OCI-LY3 (cell line): ENCODE data around the gene ETHE1.

Experiments used
- EZH2phosphoT487 ChIP-seq: fragments of 200-600 bp; shearing (Covaris generic); IDR thresholded peaks from 2 replicates; pipeline ENCODE4 v1.6.1; 2018; ENCODE audit warnings: antibody characterized with exemption, mixed run types, low read depth
- TF ChIP-seq, protein P1 (sequence below): fragments of 200-600, 300-600 bp; sonication (generic); IDR thresholded peaks from 2 replicates; pipeline ENCODE4 v1.5.1; 2014; ENCODE audit warnings: antibody characterized with exemption, low read length, low read depth

GRCh38 chr19:43524922-43525835, 1.8 kb downstream of the ETHE1 start:
- TF ChIP-seq, protein P1, sequence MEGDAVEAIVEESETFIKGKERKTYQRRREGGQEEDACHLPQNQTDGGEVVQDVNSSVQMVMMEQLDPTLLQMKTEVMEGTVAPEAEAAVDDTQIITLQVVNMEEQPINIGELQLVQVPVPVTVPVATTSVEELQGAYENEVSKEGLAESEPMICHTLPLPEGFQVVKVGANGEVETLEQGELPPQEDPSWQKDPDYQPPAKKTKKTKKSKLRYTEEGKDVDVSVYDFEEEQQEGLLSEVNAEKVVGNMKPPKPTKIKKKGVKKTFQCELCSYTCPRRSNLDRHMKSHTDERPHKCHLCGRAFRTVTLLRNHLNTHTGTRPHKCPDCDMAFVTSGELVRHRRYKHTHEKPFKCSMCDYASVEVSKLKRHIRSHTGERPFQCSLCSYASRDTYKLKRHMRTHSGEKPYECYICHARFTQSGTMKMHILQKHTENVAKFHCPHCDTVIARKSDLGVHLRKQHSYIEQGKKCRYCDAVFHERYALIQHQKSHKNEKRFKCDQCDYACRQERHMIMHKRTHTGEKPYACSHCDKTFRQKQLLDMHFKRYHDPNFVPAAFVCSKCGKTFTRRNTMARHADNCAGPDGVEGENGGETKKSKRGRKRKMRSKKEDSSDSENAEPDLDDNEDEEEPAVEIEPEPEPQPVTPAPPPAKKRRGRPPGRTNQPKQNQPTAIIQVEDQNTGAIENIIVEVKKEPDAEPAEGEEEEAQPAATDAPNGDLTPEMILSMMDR = no peak
- no peak for TF ChIP-seq EZH2phosphoT487
